ENCODE measurements around the gene SYT11.
A peak's percentile ranks its signal among the peaks of the same experiment; 100 is the strongest.
"Not testable (repeated sequence)": the region's sequence is repeated elsewhere in the genome, so short reads cannot be mapped to it uniquely, and the experiment has no call there.

Gene SYT11

GRCh38 chr1:155860970-155861510 is 1.7 kb downstream of the SYT11 start:
- no peak for DNase-seq (ENCODE audit: low spot score)

DNA sequence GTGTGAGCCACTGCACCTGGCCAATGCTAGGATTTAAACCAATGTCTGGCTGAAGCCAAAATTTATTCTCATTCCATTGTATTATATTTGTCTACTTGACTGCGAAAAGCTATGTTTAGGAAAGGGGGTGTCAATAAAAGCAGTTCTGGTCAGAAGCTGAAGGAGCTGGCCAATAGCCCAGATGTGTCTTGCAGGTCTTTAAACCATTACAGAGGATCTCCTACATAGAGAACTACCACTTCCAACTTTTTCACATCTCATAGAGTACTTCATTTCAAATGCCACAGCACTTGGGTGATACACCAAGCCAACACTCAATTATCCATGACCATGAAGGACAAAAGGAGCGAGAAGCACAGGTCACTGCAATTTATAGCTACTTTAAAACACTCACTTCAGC is 2.5 kb downstream of the SYT11 start:
- DNase-seq (ENCODE audit: low spot score) = no peak

GRCh38 chr1:155864393-155864792 is 5.0 kb downstream of the SYT11 start:
- DNase-seq (ENCODE audit: low spot score) = no peak

- DNase-seq (ENCODE audit: low spot score) = no peak
These were observed 8.4 kb downstream of the SYT11 start for GRCh38 chr1:155867766-155868165.

DNA sequence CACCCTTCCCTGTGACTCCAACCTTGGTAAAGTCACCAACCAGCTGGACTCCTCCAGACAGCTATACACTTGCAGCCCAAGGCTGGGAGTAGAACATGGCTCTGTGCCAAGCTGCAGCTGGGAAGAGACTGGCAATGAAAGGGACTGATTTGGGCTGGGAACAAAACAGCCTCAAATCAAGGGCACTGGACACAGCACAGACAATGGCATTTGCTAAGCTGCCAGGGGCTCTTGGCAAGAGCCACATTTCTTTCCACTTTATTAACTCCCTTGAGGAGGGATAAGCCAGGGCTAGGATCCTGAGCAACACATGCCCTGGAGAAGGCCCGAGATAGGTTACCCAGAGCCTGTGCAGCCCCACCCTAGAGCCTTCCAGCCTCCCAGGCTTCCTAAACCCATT is 12.0 kb downstream of the SYT11 start:
- DNase-seq (ENCODE audit: low spot score) = no peak

DNA sequence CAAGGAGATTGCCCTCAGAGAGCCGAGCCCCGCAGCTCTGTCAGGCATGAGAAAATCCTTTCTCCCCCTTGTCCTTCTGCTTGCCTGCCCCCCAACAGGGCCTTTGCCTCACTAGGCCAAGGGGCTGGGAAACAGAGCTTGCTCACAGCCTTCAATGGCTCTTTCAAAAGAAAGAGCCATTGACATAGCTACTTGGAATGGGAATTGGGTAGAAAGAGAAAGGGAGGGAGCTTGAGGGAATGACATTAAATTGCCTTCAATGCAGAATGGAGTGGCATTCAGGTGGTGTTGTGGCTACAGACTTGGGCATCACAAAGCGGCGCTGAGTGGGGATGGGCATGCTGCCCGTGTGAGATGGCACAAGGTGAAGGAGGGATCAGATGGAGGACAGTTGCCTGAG is 13.2 kb downstream of the SYT11 start:
- no peak for DNase-seq (ENCODE audit: low spot score)

- no peak for DNase-seq (ENCODE audit: low spot score)
These were observed 14.5 kb downstream of the SYT11 start for GRCh38 chr1:155873860-155874259.

- DNase-seq (ENCODE audit: low spot score) = no peak
These were observed 18.6 kb downstream of the SYT11 start for GRCh38 chr1:155877945-155878344.

GRCh38 chr1:155880251-155880650 is 20.9 kb downstream of the SYT11 start:
- no peak for DNase-seq (ENCODE audit: low spot score)

GRCh38 chr1:155880950-155881349 is 21.6 kb downstream of the SYT11 start:
- no peak for DNase-seq (ENCODE audit: low spot score)

GRCh38 chr1:155882235-155882634 is 22.9 kb downstream of the SYT11 start:
- DNase-seq (ENCODE audit: low spot score) = no peak

DNA sequence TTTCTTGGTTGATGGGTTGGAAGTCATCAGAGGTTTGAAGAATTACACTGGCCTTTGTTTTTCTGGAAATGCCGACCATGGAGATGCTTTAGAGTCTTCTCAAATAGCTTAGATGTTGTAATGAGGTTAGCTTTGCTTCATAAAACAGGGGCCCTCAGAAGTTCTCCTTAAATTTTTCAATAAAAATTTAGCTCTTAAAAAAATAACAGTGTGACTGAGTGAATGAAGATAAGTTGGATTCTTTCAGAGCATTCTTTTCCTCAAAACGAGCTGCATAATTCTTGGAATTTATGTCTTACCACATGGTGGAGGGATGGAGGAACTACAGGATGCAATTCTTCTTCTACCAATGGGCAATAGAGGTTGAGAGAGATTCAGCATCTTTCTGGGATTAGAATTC is 23.4 kb downstream of the SYT11 start:
- no peak for DNase-seq (ENCODE audit: low spot score)

GRCh38 chr1:155884031-155884960 is 24.9 kb downstream of the SYT11 start:
- DNase-seq (ENCODE audit: low spot score) = no peak

GRCh38 chr1:155884982-155885381 is 25.6 kb downstream of the SYT11 start:
- DNase-seq (ENCODE audit: low spot score) = no peak

DNA sequence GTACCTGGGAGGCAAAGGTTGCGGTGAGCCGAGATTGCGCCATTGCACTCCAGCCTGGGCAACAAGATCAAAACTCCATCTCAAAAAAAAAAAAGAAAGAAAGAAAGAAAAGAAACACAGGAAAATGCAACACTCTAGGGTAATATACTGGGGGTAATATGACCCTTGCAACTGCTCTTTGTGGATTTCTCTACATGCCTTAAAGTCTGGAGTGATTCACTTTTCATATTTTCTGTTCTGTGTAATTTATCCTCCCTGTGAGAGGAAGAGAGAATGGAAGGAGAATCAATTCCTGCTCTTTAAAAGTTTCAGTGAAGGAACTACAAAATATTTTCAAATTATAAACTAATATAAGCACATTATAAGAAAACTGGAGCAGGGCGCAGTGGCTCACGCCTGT is 29.1 kb downstream of the SYT11 start:
- no peak for DNase-seq (ENCODE audit: low spot score)

GRCh38 chr1:155889566-155889965 is 30.2 kb downstream of the SYT11 start:
- no peak for DNase-seq (ENCODE audit: low spot score)

DNA sequence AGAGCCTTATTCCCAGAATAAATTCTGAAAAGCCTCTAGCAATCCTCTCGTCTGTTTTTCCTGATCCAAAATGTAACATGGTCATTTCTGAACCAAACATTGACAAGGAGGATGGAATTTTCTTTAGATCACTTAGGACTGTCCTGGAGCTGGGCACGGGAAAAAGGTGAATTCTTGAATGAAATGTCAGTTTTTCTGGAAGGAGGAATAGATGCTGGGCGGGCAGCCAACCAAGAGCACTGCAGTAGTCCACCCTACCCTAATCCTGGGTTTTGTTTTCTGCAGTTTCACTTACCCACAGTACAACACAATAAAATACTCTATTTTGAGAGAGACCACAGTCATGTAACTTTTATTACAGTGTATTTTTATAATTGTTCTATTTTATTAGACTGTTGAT is 30.9 kb downstream of the SYT11 start:
- DNase-seq (ENCODE audit: low spot score) = no peak

- DNase-seq (ENCODE audit: low spot score) = peak; percentile 40
These were observed 33.4 kb downstream of the SYT11 start for GRCh38 chr1:155892796-155893195.

DNA sequence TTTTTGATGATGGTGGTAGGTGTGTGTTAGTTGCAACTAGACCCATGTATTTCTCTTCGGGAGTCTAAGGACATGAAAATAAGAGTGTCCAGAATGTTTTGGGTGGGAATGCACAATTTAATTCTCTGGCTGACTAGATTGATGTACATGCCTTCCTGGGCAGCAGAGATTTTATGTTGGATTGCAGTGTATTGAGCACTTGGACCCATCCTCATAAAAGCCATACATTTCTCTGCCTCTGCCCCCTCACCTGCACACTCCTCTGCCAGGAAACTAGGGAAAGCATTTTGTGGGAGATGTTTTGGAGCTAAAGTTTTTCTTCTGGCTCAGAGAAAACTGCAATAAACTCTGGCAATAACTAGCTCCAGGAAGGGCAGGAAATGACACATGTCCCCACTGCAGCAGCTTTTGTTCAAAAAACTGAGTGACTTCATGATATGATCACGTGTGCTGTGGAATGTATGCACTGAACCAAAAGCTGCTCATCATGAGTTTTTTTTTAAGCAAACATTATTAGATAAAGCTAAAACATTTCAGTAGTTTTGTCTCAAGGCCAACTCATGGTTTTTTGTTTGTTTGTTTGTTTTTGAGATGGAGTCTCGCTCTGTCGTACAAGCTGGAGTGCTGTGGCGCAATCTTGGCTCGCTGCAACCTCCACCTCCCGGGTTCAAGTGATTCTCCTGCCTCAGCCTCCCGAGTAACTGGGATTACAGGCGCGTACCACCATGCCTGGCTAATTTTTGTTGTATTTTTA is 34.2 kb downstream of the SYT11 start:
- DNase-seq (ENCODE audit: low spot score) = peak; percentile 85

- not testable (repeated sequence) for DNase-seq (ENCODE audit: low spot score)
These were observed 36.2 kb downstream of the SYT11 start for GRCh38 chr1:155895617-155896016.

GRCh38 chr1:155896476-155896875 is 37.1 kb downstream of the SYT11 start:
- DNase-seq (ENCODE audit: low spot score) = not testable (repeated sequence)

- no peak for DNase-seq (ENCODE audit: low spot score)
These were observed 38.4 kb downstream of the SYT11 start for GRCh38 chr1:155897746-155898145.

- DNase-seq (ENCODE audit: low spot score) = no peak
These were observed 39.5 kb downstream of the SYT11 start for GRCh38 chr1:155898888-155899287.

All from AG20443 (cell line).